GM20000 (cell line): ENCODE data around the gene TMTC1.
A peak's percentile ranks its signal among the peaks of the same experiment; 100 is the strongest.

Source experiments
- DNase-seq: peaks from one replicate; pipeline ENCODE4 v3.0.0; 2012; ENCODE audit warnings: low spot score
- TF ChIP-seq, protein P1 (sequence below): IDR thresholded peaks from 2 replicates; pipeline ENCODE4 v1.5.1; 2012; ENCODE audit warnings: mild to moderate bottlenecking, control low read depth; ENCODE audit errors: extremely low read depth, missing control alignments

TMTC1 gene

DNA sequence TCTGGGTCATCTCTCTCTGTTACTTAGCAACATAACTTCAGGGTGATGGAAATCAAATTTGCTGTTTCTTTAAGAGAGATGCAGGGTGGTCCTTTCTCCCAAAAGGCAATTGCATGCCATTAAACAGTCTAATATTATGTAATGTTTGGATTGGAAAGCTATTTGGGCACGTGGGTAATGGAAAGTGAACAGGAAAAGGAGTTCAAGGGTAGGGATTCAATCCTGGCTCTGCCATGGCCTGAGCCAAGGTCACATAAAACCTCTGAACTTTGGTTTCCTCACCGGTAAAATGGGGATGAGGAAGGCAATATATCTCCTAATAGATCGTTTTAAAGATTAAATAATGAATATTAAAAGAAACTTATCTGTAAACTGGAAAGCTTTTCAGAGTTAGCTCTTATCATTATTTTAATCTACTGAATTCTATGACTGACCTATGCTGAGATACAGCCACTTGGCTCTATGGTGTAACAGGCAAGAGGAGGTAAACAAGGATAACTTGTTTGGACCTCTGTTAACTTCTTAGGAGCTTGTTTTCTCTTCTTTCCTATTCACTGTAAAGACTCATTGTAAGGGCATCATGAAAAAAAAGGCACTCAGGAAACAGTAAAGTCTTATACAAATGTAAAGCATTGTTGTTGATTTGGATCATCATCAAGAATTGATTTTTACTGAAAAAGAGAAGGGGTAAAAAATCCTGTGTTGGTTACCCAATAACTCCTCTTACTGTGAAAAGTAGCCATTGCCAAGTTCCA is 230.6 kb downstream of the TMTC1 start:
- TF ChIP-seq, protein P1, sequence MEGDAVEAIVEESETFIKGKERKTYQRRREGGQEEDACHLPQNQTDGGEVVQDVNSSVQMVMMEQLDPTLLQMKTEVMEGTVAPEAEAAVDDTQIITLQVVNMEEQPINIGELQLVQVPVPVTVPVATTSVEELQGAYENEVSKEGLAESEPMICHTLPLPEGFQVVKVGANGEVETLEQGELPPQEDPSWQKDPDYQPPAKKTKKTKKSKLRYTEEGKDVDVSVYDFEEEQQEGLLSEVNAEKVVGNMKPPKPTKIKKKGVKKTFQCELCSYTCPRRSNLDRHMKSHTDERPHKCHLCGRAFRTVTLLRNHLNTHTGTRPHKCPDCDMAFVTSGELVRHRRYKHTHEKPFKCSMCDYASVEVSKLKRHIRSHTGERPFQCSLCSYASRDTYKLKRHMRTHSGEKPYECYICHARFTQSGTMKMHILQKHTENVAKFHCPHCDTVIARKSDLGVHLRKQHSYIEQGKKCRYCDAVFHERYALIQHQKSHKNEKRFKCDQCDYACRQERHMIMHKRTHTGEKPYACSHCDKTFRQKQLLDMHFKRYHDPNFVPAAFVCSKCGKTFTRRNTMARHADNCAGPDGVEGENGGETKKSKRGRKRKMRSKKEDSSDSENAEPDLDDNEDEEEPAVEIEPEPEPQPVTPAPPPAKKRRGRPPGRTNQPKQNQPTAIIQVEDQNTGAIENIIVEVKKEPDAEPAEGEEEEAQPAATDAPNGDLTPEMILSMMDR: no peak
- no peak for DNase-seq

DNA sequence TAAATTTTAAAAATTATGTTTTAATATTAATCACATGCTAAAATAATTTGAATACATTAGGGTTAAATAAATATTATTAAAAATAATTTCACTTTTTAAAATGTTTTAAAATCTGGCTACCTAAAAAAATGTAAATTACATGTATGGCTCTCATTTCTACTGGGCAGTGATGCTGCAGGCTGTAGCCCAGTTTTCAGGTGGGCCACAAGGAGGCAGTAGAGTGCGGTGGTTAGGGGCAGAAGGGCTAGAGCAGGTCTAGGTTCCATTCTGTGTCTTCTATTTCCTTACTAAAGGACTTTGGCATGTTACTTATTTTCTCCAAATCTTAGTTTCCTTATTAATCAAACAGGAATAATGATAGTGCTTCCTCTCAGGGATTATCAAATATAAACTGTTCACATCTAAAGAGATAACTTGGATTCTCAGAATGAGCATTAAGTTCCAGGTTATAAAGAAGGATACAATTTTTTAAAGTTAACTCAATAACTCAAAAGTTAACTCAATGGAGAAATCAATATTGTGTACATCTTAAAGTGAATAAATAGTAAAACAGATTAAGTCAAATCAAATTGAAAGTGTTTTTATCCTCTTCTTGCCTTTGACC is 231.3 kb downstream of the TMTC1 start:
- DNase-seq: peak; percentile 52
- TF ChIP-seq, protein P1: peak; percentile 94

DNA sequence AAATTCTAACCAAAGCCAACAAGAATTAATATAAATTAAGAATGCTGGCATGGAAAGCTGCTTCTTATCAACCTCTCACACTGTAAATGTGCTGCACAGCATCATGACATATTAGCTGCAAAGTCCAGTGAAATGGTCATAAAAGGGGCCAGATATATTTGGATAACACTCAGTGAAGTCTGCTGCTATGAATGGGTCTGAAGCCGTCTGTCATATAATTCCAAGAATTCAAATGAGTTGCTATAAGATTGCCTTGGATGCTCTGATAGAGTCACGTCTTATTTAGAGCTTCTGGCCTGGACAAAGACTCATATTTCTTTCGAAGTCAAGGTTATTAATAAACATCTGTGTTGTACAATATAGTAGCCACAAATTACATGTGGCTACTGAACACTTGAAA is 231.9 kb downstream of the TMTC1 start:
- TF ChIP-seq, protein P1: no peak
- no peak for DNase-seq

DNA sequence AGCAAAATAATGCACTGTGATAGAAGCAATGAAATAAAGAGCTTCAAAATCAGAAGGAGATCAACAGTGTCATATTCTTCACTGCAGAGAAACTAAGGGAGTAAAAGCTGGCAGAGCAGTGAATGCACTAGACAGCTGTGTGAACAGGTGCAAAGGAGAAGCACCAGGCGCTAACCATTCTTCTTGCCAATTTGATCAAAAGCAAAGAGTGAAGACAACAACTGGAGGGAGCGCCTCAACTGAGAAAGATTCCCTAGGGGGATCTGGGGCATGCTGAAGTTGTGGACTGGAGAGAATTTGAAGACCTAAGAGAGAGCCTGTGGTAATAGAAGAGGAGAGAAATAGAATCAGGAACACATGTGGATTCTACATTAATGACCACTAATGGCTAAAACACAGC is 235.9 kb downstream of the TMTC1 start:
- TF ChIP-seq, protein P1: no peak
- no peak for DNase-seq

DNA sequence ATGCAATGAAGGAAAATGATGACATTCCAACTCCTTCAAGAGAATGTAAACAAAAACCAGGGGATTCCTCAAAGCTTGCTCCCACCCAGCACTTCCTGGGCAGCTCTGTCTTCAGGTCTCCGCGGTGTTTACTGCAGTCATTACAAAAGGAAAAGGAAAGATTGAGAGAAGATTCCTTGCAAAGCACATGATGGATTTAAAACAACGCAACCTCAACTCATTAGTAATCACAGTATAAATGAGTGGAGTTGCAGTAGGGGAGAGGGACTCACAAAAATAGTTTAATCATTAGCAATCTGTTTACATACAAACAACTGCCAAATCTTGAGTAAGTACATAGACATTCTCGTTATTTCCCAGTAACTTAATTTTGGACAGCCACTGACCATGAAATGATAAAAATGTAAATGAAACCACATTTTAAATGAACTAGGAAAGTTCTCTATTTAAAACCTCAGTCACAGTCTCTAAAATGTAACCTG is 236.6 kb downstream of the TMTC1 start:
- DNase-seq: no peak
- TF ChIP-seq, protein P1: no peak

GRCh38 chr12:29546000-29546399 is 237.7 kb downstream of the TMTC1 start:
- TF ChIP-seq, protein P1: no peak
- DNase-seq: no peak

GRCh38 chr12:29545102-29545467 is 238.7 kb downstream of the TMTC1 start:
- DNase-seq: peak; percentile 33
- TF ChIP-seq, protein P1: no peak
